Right lobe of liver (tissue), 6 donors: ENCODE measurements around the gene BCOR. TPM values are rescaled to one million over a fixed set of nuclear protein-coding genes. Genes with fewer than 3 reads are reported as not detected.

Source experiments
- ATAC-seq, 4 donors: fragments of 200-7000 bp; cut with Tn5 transposase; one replicate each; pipeline ENCODE4 v1.9.1; 2020; ENCODE audit warnings: mild to moderate bottlenecking in 4 of 4, moderate library complexity in 4 of 4
- DNase-seq, 3 donors: peaks; one replicate each; pipeline ENCODE4 v3.0.0-alpha.2; 2020
- H3K27ac ChIP-seq, 3 donors: fragments of 200-600 bp; one replicate each; pipeline ENCODE4 v1.8.0; 2022
- H3K27me3 ChIP-seq, 2 donors: fragments of 200-600 bp; one replicate each; pipeline ENCODE4 v1.8.0; 2022
- H3K36me3 ChIP-seq, 4 donors: fragments of 200-600 bp; sonication (generic) in 1 of 4; one replicate each; pipeline versions ENCODE4 v1.5.1 to v1.8.0; 2017 to 2022; ENCODE audit warnings: control low read depth in 1 of 4
- H3K4me1 ChIP-seq, 4 donors: fragments of 200-600 bp; sonication (generic) in 1 of 4; one replicate each; pipeline versions ENCODE4 v1.5.1 to v1.8.0; 2017 to 2022; ENCODE audit warnings: control low read depth in 1 of 4
- H3K4me3 ChIP-seq, 3 donors: fragments of 200-600 bp; one replicate each; pipeline ENCODE4 v1.8.0; 2022
- H3K9me3 ChIP-seq, 4 donors: fragments of 200-600 bp; sonication (generic) in 1 of 4; one replicate each; pipeline versions ENCODE4 v1.5.1 to v1.8.0; 2017 to 2022; ENCODE audit warnings: control low read depth in 1 of 4
- CTCF ChIP-seq, 4 donors: fragments of 200-600 bp in 3 of 4; fragments of 450-650 bp in 1 of 4; IDR thresholded peaks; one replicate each; pipeline versions ENCODE4 v1.5.1 to v1.8.0; 2016 to 2022; ENCODE audit warnings: antibody characterized with exemption in 4 of 4, mild to moderate bottlenecking in 2 of 4
- POLR2A ChIP-seq: fragments of 450-650 bp; IDR thresholded peaks from one replicate; pipeline ENCODE4 v1.6.1; 2017; ENCODE audit warnings: antibody characterized with exemption, mild to moderate bottlenecking
- WGBS: methylation state at CpG from one replicate; pipeline ENCODE4 v1.1.6; 2018; ENCODE audit warnings: low coverage, low lambda C conversion rate; ENCODE audit not compliant: insufficient coverage; ENCODE audit errors: missing lambda C conversion rate; 5-methylcytosine and 5-hydroxymethylcytosine counted together
- intact Hi-C, 2 donors: fragments of 100-400 bp; cut with DNase I; formaldehyde crosslinking; loops; one replicate each; pipeline versions ENCODE4 v1.11.2 to v1.14.1; 2022
- total RNA-seq, 6 experiments: library from RNA; depleted of rRNA in 2 of 6; stranded (reverse); fragments of >200 nt in 2 of 6; fragmentation: NEBNext Ultra II Directional in 3 of 6; extraction: Animal tissue kit (Norgen Biotek cat#: 25700) in 3 of 6; gene quantifications; one replicate each; pipeline versions ENCODE4 v1.1.0 to v1.2.4, GENCODE V29; 2016 to 2023
- donor health status: DM: no; HTN: yes; CAD: no.
- donor health status: DM: no; HTN: no; CAD: no.
- donor health status: DM: no; HTN: no; CAD: no.
- donor health status: DM: no; HTN: yes; CAD: no.
- donor health status: DM: no; HTN: yes; CAD: no.

BCOR gene
- total RNA-seq, 6 experiments from 2014 or later = 9.4 to 16.6 (median 12.0) TPM

- Histone ChIP-seq H3K4me1 (peaks cover 0 to 5% (median 0%) of the 10 kb centered on the region in 4 donors), H3K27ac (no peak overlapping the region), H3K4me3 (no peak overlapping the region), H3K27me3 (no peaks in the 10 kb centered on the region), H3K9me3 (no peaks in the 10 kb centered on the region), H3K36me3 (peaks cover 0 to 61% (median 0%) of the 10 kb centered on the region in 4 donors)
- TF ChIP-seq POLR2A = no peak
- TF ChIP-seq CTCF (IDR thresholded peaks at IDR 0.05) = no peak
- no peak for ATAC-seq
- WGBS = 78% methylated on average over 5 of the region's 37 CpGs
- peak in 1 of 3 donors; percentile 43 for DNase-seq
- intact Hi-C loops = no loop called here
These were observed 23.4 kb downstream of the BCOR start for GRCh38 chrX:40074080-40074958.

GRCh38 chrX:40073439-40074054 lies 24.2 kb downstream of the BCOR start:
- TF ChIP-seq POLR2A (no peak), CTCF (IDR thresholded peaks at IDR 0.05) (no peak)
- no peak for DNase-seq
- intact Hi-C loops = no loop called here
- Histone ChIP-seq H3K27ac (no peak overlapping the region), H3K9me3 (no peaks in the 10 kb centered on the region), H3K4me3 (no peak overlapping the region), H3K36me3 (peaks cover 0 to 61% (median 0%) of the 10 kb centered on the region in 4 donors), H3K27me3 (no peaks in the 10 kb centered on the region), H3K4me1 (peaks cover 0 to 5% (median 0%) of the 10 kb centered on the region in 4 donors)
- ATAC-seq = no peak
- WGBS = 78% methylated on average over 14 of the region's 26 CpGs

- no peak for ATAC-seq
- TF ChIP-seq POLR2A = no peak
- no peak for TF ChIP-seq CTCF (IDR thresholded peaks at IDR 0.05)
- WGBS = 83% methylated on average over 8 of the region's 9 CpGs
- Histone ChIP-seq H3K27ac (no peak overlapping the region), H3K9me3 (no peaks in the 10 kb centered on the region), H3K4me1 (peaks cover 0 to 5% (median 0%) of the 10 kb centered on the region in 4 donors), H3K27me3 (no peaks in the 10 kb centered on the region), H3K36me3 (peaks cover 0 to 58% (median 0%) of the 10 kb centered on the region in 4 donors), H3K4me3 (no peak overlapping the region)
- intact Hi-C loops = no loop called here
- DNase-seq = no peak
These were observed 25.5 kb downstream of the BCOR start for GRCh38 chrX:40072246-40072645.

- Histone ChIP-seq H3K27ac (no peak overlapping the region), H3K4me3 (no peak overlapping the region), H3K36me3 (peaks cover 0 to 31% (median 2%) of the 10 kb centered on the region in 4 donors), H3K9me3 (no peaks in the 10 kb centered on the region), H3K27me3 (no peaks in the 10 kb centered on the region), H3K4me1 (no peaks in the 10 kb centered on the region)
- intact Hi-C loops = no loop called here
- no CpG with 5 or more reads among the region's 4 CpGs for WGBS
- TF ChIP-seq CTCF (IDR thresholded peaks at IDR 0.05) (no peak), POLR2A (no peak)
- peak in 2 of 4 donors; percentile 16 to 19 for ATAC-seq
- DNase-seq = no peak
These were observed 29.7 kb downstream of the BCOR start for GRCh38 chrX:40068048-40068447.
